HG03039 (cell line): ENCODE measurements around the gene PUM1.

Experiments used
- ATAC-seq: cut with Tn5 transposase; IDR thresholded peaks from one replicate; pipeline ENCODE4 v1.9.1; 2021; ENCODE audit warnings: mild to moderate bottlenecking, moderate library complexity; ENCODE audit not compliant: unreplicated experiment

PUM1 gene

GRCh38 chr1:30895944-30896660 is 169.4 kb downstream of the PUM1 start:
- ATAC-seq, result no peak

DNA sequence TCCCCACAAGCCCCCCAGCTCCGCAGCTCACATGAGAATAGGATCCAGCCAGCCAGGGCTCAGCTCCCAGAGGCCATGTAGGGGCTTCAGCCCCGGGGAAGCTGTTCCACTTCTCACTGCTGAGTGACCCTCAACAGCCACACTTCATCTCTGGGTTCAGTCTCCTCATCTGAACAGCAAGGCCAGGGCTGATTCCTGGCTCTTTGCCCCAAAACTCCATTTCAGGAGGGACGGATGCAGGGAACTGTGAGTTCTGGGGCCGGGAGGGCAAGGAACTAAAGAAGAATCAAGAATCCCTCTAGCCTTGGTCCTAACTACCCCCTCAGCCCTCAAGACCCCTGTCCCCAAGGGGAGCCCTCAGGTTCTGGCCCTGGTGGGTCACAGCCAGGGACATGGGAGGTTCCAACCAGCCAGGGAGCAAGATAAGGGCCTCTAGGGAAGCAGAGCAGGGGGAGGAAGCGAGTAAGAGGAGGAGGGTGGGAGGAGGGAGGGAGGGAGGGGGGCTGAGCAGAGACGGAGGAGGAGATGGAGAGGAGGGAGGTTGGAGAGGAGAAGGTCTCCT is 170.1 kb downstream of the PUM1 start:
- ATAC-seq, result no peak

- no peak for ATAC-seq
Measured at GRCh38 chr1:30894508-30894973, 171.0 kb downstream of the PUM1 start.

DNA sequence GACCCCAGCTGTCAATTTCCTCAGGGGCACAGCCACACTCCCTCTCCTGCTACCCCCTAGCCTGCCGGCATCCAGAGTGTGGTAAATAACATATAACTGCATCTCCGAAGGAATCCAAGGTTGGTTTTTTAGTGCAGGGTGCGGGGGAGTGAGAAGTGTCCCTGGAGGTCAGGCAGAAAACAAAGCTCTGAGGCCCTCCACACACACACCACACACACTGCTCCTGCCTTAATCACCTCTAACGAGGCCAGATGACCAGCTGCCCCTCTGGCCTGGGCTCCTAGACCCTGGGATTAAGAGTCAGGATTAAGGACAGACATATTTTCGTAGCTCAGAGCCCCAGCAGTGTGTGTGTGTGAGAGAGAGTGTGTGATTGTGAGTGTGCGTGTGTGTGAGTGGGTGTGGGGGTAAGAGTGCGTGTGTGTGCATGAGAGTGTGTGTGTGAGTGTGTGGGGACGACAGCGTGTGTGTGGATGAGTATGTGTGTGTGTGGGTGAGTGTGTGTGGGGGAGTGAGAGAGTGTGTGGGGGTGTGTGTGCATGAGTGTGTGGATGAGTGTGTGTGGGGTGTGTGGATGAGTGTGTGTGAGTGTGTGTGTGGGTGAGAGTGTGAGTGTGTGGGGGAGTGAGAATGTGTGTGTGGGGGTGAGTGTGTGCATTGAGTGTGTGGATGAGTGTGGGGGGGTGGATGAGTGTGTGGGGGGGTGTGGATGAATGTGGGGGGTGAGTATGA is 171.6 kb downstream of the PUM1 start:
- ATAC-seq, result no peak

GRCh38 chr1:30892671-30893073 is 172.8 kb downstream of the PUM1 start:
- ATAC-seq, result no peak

- ATAC-seq, result no peak
Measured at GRCh38 chr1:30891227-30891552, 174.3 kb downstream of the PUM1 start.

DNA sequence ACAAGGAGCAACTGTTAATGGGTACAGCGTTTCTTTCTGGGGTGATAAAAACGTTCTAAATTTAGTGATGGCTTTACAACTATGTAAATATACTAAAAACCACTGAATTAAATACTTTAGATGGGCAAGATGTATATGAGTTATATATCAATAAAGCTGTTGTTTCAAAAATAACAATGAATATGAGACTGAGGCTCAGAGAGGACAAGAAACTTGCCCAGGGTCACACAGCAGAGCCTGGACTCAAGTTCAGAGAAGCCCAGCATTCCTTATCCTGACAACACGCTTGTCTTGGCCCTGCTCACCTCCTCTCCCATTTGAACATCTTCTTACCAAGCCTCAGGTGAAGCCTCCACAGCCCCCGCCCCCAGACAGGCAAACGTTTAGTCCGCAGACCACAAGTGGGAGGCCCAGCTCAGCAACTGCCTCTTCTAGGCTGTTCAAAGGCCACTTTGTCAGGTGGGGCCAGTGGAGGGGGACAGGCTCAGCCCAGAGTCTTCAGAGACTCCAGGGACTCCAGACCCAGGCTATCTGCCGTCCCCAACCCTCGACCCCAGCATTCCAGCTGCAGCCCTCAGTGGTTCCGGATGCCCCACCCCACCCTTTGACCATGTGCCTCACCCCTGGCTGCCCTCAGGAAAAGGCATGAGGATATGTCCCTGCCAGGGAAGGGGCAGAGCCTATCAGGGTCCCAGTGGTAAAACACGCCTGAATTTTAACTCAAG is 174.9 kb downstream of the PUM1 start:
- ATAC-seq, result no peak

- no peak for ATAC-seq
Measured at GRCh38 chr1:30889511-30889910, 176.0 kb downstream of the PUM1 start.

GRCh38 chr1:30888975-30889374 is 176.5 kb downstream of the PUM1 start:
- ATAC-seq, result no peak

DNA sequence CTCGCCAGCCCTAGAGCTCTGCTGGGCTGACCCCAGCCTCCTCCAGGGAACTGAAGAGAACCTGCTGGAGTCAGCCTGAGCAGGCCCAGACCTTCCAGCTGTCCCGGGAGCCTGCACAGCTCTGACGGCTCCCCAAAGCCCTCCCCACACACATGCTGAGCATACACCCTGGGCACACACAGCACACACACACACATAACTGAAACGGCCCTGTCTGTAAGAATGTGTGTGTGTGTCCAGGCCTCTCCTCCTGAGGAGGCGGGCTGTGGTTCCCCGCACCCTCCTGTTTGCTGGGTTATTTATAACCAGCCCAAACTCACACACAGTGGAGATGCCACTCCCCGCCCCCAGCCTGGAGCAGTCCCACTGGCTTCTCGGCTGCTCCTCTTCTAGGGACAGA is 177.1 kb downstream of the PUM1 start:
- ATAC-seq, result no peak

DNA sequence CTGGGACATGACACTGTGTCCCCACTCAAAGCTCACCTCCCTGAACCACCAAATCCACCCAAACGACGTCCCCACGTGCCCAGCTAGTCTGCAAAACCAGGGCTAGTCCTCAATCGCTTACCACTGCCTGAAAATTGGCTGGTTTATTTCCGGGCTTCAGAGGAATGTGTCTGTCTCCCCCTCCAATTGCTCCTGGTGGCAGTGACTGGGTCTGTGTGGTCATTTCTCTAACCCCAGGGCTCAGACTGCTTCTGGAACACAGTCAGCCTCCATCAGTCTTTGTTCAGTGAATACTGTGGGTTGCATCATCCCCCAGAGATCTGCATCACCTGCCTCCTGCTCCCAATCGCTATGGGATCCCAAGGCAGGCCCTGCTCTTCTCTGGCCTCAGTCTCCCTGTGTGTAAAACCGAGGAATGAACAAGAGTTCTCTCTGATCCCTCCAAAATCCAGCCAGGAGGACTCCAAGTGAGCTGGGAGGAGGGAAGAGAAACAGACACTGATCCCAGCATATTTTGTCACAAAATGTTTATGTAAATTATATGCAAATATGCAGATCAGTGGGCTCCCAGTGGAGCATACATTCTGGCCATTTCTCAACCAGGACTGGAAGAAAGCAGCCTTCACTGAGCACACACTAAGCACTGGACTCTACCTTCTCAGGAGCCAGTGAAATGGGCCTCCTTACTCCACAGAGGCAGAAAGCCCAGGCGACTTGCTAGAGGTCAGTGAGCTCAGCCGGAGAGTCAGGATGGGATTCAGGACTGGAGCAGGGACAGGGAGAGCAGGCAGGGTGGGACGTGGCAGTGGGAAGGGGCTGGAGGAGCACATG is 177.8 kb downstream of the PUM1 start:
- ATAC-seq, result no peak

DNA sequence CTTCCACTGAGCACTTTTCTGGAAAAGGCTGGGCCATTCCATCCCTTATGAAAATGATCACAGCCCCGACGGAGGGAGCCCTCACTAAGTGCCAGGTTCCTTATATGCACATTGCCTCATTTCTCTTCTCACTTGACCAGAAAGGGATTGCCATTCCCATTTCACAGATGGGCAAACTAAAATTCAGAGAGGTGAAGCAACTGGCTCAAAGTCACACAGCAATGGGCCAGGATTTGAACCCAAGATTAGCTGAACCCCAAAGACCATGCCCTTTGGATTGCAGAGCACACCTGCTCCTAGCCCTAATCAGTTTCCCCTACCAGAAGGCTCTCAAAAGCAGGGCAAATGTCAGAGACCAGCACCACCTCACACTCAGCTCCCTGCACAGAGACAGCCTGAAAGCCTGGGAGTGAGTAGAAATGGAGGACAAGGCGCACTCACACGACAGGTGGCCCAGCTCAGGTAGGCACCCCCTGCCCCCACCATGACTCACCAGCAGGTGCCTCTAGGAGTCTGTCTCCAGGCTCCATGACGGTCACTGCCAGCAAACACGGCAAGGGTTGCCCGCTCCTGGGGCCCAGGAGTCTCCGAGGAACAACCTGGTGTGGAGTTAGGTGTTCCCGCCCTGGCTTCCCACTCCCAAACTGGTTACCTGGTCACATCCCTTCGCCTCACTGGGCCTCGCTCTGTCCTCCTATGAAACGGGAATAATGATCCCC is 178.6 kb downstream of the PUM1 start:
- ATAC-seq, result no peak

DNA sequence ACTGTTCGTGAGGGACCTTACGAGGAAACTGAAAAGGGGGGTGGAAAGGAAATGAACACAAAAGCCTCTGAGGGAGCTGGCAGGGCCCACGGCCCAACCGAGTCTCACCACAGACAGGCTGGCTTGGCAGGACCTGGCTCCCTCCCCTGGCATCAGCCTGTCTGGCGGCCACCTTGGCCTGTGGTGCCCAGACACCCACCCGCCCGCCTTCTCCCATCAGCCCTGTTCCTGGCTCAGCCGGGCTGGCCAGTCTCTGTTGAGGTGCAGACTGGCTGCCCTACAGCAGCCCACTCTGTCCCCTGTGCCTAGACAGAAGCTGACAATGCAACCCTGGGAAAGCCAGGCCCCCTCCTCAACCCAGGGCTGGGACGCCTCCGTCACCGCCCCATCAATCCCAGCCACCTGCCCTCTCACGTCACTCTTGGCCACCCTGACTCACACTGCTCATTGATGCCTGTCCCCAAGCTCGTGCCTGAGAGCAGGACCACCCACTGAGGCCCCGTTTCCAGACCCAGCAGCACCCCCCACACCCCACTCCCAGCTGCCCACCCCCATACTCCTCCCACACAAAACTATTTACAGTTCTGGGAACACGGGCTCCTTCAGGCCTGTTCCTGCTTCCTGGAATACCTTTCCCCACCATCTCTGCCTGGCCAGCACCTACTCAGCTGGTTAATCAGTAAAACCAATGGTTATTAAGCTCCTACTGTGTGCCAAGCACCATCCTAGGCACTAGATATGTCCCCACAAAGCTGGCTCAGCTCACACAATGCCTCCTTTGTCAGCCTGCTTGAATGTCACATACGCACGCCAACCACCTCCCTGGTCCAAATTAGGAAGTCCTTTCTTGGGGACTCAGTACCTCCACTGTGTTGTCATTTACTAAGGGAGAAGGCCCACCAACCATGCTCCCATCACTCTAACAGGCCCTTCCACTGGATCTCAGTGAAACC is 179.7 kb downstream of the PUM1 start:
- ATAC-seq, result no peak

GRCh38 chr1:30884723-30885122 is 180.8 kb downstream of the PUM1 start:
- ATAC-seq, result no peak

DNA sequence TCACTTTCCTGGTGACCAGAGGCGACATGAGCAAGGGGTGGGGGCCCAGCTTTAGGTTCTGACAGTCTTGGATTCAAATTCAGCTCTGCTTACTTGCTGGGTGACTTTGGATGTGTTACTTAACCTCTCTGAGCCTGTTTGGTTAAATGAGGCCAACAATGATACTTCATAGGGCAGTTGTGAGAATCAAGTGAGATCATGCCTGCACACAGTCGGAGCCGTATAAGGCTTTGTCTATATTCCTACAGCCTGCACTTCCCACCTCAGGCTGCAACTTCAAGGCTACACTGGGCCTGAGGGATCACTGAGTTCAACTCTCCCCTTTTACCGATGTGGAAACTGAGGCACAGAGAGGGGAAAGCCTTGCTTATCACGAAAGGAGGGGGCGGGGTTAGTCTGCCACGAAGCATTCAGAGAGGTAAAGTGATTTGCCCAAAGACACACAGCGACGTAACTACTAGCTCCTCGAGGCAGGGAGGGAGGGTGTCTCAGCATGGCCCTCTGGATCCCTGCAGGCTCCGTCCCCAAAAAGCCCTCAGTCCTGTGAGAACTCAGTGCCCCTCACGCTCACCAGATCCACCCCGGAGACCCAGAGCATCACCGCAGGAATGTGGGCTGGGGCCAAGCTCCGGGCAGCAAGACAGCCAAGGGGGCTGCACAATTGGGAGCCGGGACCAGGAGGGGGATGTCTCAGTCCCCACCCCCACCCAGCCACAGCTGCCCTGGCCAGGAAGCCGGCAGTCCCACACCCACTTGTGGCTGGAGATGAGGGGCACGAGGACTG is 181.9 kb downstream of the PUM1 start:
- no peak for ATAC-seq

DNA sequence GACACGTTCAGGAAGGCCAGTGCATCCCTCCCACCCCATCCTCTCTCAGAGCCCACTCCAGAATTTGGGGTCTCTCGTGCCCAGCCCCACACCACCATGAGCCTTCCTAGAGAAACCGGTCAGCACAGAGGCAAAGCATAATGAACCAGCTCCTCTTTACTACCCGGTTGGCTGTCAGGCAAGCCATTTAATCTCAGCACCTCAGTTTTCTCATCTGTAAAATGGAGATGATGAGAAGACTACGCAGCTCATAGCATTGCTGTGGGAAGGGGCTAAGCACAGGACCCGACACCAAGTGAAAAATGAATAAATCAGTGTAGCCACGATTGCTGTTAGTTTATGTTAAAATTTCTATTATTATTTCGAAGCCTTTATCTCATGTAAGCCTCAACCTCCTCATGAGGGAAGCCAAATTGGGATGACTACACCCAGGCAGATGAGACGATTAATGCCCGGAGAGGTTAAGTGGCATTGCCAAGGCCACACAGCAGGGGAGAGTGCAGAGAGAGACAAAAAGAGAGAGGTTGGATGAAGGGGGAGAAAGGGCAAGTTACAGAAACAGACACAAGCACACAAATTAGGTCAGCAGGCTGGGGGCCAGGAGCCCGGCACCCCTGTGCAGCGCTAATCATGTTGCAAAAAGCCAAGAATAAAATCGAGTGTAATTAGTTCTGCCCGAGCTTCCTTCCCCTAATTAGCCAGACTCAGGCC is 182.7 kb downstream of the PUM1 start:
- ATAC-seq, result no peak
